GM18868 (cell line): ENCODE data around the gene TRMT10C.
"Not testable (repeated sequence)": the region's sequence is repeated elsewhere in the genome, so short reads cannot be mapped to it uniquely, and the experiment has no call there.

Experiments
- ATAC-seq: cut with Tn5 transposase; IDR thresholded peaks from one replicate; pipeline ENCODE4 v1.9.1; 2021; ENCODE audit warnings: mild to moderate bottlenecking, moderate library complexity; ENCODE audit not compliant: unreplicated experiment

The TRMT10C gene

GRCh38 chr3:101548527-101549105 is 13.1 kb upstream of the TRMT10C start:
- ATAC-seq, result no peak

GRCh38 chr3:101549473-101549872 is 12.2 kb upstream of the TRMT10C start:
- ATAC-seq, result no peak

DNA sequence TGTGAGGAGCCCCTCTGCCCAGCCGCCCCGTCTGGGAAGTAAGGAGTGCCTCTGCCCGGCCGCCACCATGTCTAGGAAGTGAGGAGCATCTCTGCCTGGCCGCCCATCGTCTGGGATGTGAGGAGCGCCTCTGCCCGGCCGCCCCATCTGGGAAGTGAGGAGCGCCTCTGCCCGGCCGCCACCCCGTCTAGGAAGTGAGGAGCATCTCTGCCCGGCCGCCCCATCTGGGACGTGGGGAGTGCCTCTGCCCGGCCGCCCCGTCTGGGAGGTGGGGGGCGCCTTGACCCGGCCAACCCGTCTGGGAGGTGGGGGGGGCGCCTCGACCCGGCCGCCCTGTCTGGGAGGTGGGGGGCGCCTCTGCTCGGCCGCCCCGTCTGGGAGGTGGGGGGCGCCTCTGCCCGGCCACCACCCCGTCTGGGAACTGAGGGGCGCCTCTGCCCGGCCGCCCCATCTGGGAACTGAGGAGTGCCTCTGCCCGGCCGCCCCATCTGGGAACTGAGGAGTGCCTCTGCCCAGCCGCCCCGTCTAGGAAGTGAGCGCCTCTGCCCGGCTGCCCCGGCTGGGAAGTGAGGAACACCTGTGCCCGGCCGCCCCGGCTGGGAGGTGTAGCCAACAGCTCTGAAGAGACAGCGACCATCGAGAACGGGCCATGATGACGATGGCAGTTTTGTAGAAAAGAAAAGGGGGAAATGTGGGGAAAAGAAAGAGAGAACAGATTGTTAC is 10.1 kb upstream of the TRMT10C start:
- not testable (repeated sequence) for ATAC-seq

- ATAC-seq, result not testable (repeated sequence)
Measured at GRCh38 chr3:101553381-101553780, 8.3 kb upstream of the TRMT10C start.

GRCh38 chr3:101556064-101556463 is 5.6 kb upstream of the TRMT10C start:
- no peak for ATAC-seq

DNA sequence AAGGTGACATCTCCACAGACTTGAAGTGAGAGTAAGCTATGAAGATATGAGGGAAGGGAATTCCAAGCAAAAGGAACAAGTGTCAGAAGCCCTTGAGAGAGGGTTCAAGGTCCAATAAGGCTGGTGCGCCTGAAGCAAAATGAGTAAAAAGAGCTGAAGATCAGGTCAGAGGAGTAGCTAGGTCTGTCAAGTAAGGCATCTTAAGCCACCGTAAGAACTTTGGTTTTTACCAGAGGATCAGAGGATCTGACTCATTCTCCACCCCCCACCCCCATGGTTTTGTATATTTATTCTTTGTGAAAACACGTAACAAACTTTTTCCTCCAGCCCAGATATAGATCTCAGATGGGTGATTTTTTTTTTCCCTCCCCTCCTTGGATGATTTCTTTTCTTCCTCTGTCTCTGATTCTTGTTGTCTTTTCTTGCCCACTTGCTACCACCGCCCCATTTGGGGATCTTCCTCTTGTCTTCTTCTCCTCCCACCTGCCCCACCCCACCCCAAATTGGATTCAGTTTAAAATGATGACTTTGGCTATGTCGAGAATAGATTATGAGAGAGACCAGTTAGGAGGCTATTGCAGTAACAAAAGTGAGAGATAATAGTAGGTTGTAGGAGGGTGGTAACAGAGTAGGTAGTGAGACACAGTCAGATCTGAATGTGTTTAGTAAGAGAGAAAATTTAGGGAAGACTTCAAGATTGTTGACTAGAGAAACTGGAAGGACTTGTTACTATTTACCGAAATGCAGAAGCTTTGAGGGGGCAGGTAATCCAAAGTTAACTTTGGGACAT is 6.1 kb downstream of the TRMT10C start:
- no peak for ATAC-seq

GRCh38 chr3:101571028-101571895 is 9.6 kb downstream of the TRMT10C start:
- no peak for ATAC-seq

DNA sequence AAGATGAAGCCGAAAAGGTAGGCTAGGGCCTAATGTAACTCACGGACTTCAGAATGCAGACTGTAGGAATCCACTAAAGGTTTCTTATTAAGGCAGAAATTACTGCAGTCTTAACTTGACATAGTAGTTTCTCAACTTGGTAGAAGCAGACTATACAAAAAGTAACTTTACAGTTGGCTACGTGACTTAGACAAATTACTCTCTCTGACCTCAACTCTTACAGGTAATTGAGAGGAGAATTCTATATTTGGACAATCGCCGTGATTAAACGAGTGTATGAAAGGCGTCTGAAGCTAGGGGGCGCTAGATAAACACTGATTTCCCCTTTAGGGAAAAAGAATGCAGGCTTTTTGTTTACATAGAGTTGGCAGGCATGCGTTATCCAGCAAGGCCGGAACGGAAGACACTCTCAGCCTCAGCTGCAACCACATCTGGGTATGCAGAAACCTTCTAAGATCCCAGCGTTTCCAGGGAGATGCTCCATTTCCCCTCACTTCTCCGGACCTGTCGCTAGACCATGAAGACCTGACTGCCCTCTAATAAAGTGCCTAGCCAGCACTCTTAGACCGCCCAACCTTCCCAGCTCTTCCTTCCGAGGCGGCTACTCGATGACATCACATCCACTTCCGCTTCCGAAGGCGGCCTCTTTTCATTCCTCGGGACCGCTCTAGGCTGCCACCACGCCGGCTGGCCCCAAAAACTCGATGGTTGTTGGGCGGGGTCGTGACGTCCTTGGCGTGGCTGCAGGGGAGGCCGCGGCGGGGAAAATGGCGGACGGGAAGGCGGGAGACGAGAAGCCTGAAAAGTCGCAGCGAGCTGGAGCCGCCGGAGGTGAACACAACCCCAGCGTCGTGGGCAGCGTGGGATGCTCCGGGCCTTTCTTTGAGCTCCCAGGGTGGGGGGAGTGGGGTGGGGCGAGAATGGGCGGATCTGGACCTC is 12.1 kb downstream of the TRMT10C start, which contains the start of gene PCNP:
Gene PCNP (plus strand): TSS at position 732 of the 939 bp plus-strand sequence. CDS start 36 bp downstream, at position 768.
- ATAC-seq, result peak; percentile 87

DNA sequence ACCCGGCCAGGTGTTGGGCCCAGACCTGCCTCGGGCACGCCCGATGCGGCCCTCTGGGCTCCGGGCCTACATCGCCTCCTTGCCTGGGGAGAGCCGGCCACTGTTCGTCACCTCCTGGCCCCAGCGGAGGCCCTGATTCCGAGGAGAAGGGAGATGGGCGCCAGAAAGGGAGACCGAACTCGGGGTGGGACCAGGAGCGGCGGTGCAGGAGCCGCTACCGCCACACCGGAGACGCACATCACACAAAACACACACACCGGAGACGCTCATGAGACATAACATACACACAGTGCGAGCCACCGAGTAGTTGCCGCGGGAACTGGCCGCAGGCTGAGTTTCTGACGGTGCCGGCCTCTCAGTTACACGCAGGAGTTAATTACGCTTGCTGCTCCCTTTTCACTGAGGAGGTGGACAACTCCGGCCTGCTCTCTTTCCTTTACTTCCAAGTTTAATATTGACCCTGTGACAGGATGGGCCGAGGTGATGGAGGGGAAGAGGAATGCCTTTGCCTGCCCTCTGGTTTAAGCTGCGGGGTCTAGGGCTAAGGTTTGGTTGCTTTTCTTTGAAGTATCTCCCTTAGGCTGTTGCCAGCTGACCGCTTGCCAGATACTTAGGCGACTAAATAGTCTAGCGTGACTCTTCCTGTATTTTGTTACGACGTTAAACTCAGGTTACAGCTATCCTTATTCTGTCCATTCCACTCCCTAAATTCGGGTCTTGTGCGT is 12.9 kb downstream of the TRMT10C start:
- ATAC-seq, result peak; percentile 33

- no peak for ATAC-seq
Measured at GRCh38 chr3:101577286-101577685, 15.6 kb downstream of the TRMT10C start.

GRCh38 chr3:101588616-101589015 is 26.9 kb downstream of the TRMT10C start:
- no peak for ATAC-seq

GRCh38 chr3:101591071-101591470 is 29.4 kb downstream of the TRMT10C start:
- no peak for ATAC-seq

DNA sequence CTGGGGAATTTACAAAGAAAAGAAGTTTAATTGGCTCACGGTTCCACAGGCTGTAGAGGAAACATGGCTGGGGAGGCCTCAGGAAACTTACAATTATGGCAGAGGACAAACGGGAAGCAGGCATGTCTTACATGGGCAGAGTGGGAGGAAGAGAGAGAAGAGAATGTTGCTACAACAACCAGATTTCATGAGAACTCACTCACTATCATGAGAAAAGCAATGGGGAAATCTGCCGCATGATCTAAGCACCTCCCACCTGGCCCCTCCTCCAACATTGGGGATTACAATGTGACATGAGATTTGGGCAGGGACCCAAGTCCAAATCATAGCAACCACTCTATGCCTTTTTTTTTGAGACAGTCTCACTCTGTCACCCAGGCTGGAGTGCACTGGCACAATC is 41.1 kb downstream of the TRMT10C start:
- ATAC-seq, result no peak

DNA sequence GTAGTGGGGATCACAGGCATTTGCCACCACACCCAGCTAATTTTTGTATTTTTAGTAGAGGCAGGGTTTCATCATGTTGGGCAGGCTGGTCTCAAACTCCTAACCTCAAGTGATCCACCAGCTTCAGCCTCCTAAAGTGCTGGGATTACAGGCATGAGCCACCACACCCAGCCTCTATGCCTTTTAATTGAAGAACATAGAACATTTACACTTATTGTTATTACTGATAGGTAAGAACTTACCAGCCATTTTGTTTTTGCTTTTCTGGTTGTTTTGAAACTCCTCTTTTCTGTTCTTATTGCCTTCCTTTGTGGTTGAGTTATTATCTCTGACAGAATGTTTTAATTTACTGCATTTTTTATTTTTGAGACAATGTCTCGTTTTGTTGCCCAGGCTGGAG is 41.5 kb downstream of the TRMT10C start:
- no peak for ATAC-seq

GRCh38 chr3:101605398-101605797 is 43.7 kb downstream of the TRMT10C start:
- ATAC-seq, result not testable (repeated sequence)

DNA sequence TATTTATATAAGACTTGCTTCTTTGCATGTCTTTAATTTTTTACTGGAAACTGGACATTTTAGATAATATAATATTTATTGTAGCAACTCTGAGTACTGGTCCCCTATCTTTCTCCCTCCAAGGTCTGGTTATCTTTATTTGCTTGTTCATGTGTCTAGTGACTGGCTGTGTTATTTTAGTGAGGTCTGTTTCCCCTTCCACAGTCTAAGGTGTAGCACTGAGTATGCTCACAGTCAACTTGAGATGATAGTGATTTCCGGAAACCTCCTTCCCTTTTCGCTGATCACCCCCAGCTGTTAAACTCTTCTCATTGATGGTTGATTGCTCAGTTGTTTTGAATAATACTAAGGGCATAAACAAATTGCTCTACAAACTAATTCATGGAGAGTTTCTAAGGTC is 49.4 kb downstream of the TRMT10C start:
- no peak for ATAC-seq

DNA sequence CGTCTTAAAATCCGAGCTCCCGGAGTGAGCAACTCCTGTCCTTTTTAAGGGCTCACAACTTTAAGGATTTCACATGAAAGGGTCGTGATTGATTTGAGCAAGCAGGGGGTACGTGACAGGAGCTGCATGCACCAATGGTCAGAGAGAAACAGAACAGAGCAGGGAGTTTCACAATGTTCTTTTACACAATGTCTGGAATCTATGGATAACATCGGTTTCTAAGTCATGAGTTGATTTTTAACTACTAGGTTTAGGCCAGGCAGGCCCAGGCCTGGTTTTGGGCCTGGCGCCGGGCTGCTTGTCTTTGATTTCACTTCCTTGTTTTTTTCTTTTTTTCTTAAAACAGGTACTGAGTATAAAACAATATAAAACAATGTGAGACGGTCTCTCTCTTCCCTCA is 51.3 kb downstream of the TRMT10C start:
- not testable (repeated sequence) for ATAC-seq

DNA sequence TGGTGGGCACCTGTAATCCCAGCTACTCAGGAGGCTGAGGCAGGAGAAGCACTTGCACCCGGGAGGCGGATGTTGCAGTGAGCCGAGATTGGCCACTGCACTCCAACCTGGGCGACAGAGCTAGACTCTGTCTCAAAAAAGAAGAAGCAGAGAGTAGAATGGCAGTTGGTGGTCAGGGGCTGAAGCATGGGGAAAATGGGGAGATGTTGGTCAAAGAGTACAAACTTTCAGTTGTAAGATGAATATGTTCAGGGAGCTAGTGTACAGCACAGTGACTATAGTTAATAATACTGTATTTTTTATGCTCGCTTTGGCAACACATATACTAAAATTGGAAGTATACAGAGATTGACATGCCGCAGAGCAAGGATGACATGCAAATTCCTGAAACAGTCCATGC is 53.9 kb downstream of the TRMT10C start:
- no peak for ATAC-seq
